ENCODE data around the gene SETMAR.

The SETMAR gene

GRCh38 chr3:4355401-4356219 lies 52.4 kb downstream of the SETMAR start:
- DNase-seq: no peak

- no peak for DNase-seq
Measured at GRCh38 chr3:4356220-4356540, 53.0 kb downstream of the SETMAR start.

- no peak for DNase-seq
Measured at GRCh38 chr3:4356546-4357410, 53.6 kb downstream of the SETMAR start.

GRCh38 chr3:4358273-4358672 lies 55.1 kb downstream of the SETMAR start:
- DNase-seq: no peak

GRCh38 chr3:4359805-4360502 lies 56.8 kb downstream of the SETMAR start:
- DNase-seq: no peak

GRCh38 chr3:4360817-4361216 lies 57.6 kb downstream of the SETMAR start:
- DNase-seq: no peak

GRCh38 chr3:4362523-4362922 lies 59.4 kb downstream of the SETMAR start:
- no peak for DNase-seq
